GM12892 (cell line): ENCODE data around the gene OR2B2.
"Not testable (repeated sequence)": the region's sequence is repeated elsewhere in the genome, so short reads cannot be mapped to it uniquely, and the experiment has no call there.

ENCODE experiments used
- DNase-seq: peaks from one replicate; pipeline ENCODE4 v3.0.0; 2011; ENCODE audit not compliant: insufficient read length
- FAIRE-seq: peaks from 2 replicates; lab custom pipeline; 2011; peaks lifted over from hg19 to GRCh38; lab: Jason Lieb, UNC
- POLR2A ChIP-seq: IDR thresholded peaks from 2 replicates; pipeline ENCODE4 v1.6.1; 2011; ENCODE audit warnings: low read depth, low read length, control low read depth
- POLR2AphosphoS5 ChIP-seq: IDR thresholded peaks from 2 replicates; pipeline ENCODE4 v1.6.1; 2011; ENCODE audit warnings: low read depth, low read length, control low read depth
- TAF1 ChIP-seq: IDR thresholded peaks from 2 replicates; pipeline ENCODE4 v1.6.1; 2011; ENCODE audit warnings: low read depth, mild to moderate bottlenecking, control low read depth, low read length, borderline replicate concordance

OR2B2 gene

DNA sequence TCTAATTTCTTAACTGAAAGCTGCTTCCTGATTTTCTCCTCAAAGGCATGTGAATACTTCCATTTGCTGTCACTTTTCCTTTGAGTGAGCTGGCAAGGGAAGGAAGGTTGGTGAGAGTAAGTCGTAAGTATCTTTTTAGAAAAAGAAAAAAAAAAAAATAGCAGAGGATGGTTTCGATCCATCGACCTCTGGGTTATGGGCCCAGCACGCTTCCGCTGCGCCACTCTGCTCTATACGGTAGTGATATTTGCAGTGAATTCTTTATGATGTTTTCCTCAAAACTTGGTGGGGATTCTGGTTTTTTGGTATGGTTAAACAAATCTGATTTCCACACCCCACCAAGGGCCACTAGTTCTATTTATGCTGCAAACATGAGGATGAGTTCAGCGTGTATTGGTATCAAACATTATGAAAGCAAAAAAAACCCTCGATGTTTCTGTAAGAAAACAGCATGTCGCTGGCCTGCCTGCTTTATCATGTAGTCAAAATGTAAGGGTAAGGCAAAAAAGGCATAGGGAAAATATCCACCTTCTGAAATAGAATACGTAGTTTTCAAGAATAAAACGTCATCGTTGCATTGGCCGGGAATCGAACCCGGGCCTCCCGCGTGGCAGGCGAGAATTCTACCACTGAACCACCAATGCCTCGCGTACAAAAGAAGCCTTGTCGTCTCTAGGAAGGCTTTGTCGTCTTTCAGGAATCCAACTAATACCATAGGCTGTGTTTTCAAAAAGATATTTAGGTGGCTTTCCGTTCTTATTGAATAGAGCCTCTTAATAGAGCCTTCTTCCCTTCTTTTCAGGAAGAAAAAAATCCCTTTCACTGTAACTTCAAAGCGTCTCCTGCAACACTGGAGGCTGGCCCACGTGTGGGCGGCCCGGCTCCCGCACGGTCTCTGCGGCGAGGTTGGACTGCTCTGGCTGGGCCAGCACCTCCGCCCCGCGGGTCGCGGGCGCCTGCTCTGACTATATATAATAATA is 9.6 kb downstream of the OR2B2 start:
- DNase-seq, result peak; percentile 39
- peak; percentile 86 for FAIRE-seq
- TF ChIP-seq TAF1, result no peak
- TF ChIP-seq POLR2A, result no peak
- no peak for TF ChIP-seq POLR2AphosphoS5

DNA sequence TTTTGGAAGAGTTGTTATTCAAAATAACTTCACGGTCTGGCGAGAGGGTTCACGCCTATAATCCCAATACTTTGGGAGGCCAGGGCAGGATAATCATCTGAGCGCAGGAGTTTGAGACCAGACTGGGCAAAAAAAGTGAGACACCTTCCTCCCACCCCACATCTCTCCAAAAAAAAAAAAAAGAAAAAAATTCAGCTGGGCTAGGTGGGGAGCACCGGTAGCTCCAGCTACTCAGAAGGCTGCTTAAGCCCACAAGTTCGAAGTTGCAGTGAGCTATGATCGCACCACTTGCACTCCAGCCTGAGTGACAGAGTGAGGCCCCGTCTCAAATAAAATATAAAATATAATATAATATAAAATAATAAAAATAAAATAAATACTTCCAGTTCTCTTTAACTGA is 10.4 kb downstream of the OR2B2 start:
- no peak for DNase-seq
- FAIRE-seq, result no peak
- no peak for TF ChIP-seq TAF1
- TF ChIP-seq POLR2A, result no peak
- TF ChIP-seq POLR2AphosphoS5, result no peak

DNA sequence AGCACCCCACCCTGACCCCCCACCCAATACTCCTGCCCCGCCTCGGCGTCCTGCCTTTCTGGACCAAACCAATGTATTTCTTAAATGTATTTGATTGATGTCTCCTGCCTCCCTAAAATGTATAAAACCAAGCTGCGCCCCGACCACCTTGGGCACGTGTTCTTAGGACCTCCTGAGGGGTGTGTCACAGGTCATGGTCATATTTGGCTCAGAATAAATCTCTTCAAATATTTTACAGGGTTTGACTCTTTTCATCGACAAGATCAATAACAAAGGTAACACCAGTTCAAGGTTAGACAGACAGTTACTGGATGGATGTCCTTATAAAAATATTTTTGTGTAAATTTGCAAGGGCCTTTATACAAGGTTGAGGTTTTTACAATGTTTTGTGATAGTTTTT is 12.0 kb downstream of the OR2B2 start:
- not testable (repeated sequence) for FAIRE-seq, DNase-seq

DNA sequence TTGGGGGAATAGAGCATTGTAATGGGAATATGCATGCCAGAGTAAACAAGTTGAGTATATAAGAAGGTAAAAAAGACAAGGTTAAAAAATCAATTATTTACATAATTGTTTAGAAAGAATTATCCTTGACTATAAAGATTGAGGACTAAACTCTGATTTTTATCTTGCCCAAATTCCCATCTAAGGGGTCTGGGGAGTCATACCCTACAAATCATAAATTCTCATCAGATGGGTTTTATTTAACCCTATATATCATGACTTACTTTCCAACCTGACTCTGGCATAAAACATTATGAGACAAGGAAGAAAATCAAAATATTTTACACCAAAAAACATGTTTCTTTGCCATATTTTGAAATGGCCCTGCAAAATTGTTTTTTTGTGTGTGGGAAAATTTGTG is 12.7 kb downstream of the OR2B2 start:
- FAIRE-seq, result no peak
- DNase-seq, result no peak
- TF ChIP-seq POLR2AphosphoS5 (no peak), POLR2A (no peak), TAF1 (no peak)

DNA sequence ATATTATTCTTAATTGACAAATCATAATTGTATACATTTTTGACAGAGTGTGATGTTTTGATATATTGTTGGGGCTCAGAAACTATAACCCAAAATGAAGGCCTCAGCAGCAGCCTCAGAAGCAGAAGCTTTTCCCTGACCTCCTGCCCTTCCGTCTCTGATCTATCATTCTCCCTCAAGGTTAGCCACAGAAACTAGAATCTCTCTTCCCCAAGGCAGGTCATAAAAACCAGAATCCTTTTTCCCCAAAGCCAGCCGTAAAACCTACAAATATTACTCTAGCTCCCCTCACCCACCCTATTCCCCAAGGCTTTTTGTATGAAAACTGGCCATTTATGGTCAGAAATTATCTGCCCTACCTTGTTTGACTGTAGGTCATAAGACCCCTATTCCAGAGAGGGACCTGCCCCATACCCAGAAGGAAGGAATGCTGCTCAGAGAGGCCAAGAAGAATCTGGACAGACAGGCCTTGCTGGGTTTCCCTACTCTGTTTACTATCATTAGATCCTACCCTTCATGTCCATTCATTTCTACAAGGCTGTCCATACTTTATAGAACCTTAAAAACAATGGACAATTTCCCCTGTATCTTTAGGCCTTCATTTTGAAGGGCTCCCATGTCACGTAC is 14.5 kb downstream of the OR2B2 start:
- DNase-seq (no peak), FAIRE-seq (no peak)
- no peak for TF ChIP-seq POLR2A
- no peak for TF ChIP-seq POLR2AphosphoS5
- TF ChIP-seq TAF1, result no peak

DNA sequence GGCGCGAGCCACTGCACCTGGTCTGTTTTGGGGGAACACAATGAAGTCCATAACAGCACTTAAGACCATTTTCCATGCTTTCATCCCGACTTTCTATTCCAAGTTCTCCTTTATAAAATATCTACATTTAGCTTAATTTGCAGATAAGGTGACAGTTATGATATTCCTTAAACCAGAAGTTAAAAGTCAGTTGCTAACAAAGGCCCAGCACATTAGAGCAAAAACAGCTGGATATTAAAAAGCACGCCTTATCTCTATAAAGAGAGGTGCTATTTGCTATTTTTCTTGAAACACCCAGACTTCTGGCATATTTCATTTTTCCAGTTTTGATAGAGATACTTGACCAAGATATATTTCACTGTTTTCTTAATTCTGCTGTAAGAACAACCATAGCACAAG is 15.8 kb downstream of the OR2B2 start:
- FAIRE-seq, result no peak
- no peak for DNase-seq
- TF ChIP-seq POLR2AphosphoS5, result no peak
- TF ChIP-seq POLR2A, result no peak
- TF ChIP-seq TAF1, result no peak

DNA sequence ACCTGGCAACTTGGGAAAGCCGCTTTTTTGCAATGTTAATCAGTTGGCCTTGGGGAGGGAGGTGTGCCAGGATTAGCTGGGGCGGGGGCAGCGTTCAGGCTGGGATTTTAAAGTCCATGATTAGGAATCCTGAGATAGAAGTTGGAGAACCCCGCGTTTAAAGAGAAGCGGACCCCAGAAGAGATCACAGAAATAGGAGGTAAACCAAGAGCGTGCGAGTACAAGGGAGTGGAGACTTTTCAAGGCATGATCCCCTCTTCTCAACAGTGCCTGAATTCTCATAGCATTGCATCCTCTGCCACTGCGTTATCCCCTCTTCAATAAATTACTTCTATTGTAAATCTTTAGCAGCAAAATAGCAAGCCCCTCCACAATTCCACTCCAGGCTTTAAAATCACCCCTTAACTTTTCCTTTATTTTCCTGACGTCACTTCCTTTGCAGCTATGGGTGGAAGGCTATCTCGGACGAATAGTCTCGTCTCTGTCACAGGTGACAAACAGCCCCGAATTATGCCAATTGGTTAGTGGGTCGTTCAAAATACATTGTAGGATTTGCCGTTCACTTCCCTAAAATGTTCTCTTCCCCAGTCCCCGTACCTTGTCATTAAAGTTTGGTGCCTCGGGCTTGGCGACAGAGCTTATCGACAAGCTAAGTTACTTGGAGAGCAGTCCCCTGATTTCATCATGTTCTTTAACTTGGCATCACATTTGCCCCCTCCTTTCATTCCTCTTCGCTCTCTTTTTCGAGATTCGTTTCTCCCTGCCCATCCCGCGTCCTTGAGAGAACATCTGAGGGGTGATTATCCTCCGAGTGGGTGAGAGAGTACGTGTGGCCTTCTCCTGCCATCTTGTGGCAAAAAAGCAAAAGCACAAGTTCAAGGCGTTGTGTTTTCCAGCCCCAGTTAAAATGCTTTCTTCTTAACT is 17.1 kb downstream of the OR2B2 start:
- FAIRE-seq, result peak; percentile 73
- no peak for DNase-seq
- TF ChIP-seq TAF1 (no peak), POLR2A (peak; percentile 60; the same call in 1 of the 2 replicates)

DNA sequence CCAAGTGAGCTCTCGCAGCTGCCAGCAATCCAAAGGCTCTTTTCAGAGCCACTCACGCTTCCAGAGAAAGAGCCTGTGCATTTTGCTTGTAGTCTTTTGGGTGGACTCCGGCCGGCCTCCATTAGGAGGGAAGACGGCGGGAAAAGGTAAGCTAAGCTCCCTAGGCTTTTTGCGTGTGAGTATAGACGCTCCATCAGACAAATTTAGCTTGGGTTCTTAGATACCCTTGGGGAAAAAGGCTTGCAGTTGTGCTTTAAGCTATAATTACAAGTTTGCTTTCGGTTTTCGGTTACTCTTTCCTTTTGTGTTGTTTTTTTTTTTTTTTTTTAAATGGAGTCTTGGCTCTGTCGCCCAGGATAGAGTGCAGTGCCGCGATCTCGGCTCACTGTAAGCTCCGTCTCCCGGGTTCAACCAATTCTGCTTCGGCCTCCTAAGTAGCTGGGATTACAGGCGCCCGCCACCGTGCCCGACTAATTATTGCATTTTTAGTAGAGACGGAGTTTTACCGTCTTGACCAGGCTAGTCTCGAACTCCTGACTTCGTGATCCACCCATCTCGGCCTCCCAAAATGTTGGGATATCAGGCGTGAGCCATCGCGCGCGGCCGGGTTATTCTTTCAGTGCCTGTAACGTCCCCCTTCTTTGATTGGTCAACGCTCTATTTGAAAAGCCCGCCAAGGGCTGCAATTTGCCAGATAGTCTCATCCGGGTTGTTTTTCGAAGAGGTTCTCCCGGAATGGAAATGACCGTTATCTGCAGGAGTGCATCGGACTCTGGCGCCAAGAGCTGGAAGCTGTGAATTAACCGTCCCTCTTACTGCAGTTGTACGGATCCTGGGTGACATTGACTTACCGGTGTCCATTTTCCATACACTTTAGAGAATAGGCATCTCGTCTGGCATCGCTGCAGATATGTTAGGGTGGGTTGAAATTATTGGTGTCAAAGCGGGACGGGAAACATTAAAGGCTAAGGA is 18.1 kb downstream of the OR2B2 start:
- FAIRE-seq (peak; percentile 38), DNase-seq (no peak)
- TF ChIP-seq POLR2A, result no peak; the same call in 1 of the 2 replicates
- TF ChIP-seq POLR2AphosphoS5, result peak; percentile 68; the same call in 1 of the 2 replicates

DNA sequence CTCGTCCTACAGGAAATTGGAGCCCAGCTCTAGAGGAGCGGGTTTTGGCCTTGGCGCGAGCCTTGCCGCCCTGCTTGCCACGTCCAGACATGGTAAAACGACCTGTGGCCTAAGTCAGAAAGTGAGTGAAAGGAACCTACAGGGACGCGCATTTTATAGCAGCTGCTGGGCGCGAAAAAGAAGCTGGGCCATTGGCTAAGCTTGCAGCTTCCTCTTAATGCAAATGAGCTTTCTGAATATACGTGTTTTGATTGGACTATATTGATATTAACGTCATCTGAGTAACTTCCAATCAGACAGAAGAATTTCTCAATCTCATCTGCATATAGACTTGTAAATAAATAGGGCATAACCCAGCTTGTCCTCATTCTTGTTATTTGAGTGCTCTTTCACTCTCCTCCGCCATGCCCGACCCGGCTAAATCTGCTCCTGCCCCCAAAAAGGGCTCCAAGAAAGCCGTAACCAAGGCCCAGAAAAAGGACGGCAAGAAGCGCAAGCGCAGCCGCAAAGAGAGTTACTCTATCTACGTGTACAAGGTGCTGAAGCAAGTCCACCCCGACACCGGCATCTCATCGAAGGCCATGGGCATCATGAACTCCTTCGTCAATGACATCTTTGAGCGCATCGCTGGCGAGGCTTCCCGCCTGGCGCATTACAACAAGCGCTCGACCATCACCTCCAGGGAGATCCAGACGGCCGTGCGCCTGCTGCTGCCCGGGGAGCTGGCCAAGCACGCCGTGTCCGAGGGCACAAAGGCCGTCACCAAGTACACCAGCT is 18.9 kb downstream of the OR2B2 start:
- peak; percentile 50 for DNase-seq
- FAIRE-seq, result peak; percentile 86
- peak; percentile 99 for TF ChIP-seq POLR2AphosphoS5
- peak; percentile 98 for TF ChIP-seq POLR2A
- TF ChIP-seq TAF1, result peak; percentile 97

DNA sequence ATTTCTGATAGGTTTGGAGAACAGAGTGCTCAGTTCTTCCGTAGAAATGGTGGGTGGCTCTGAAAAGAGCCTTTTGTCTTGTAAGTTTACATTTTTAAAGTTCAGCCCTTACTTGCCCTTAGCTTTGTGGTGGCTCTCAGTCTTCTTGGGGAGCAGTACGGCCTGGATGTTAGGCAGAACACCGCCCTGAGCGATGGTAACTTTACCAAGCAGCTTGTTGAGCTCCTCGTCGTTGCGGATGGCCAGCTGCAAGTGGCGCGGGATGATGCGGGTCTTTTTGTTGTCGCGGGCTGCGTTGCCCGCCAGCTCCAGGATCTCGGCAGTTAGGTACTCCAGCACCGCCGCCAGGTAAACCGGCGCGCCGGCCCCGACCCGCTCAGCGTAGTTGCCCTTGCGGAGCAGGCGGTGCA is 19.5 kb downstream of the OR2B2 start:
- TF ChIP-seq POLR2AphosphoS5 (peak; percentile 91), POLR2A (no peak; the same call in 1 of the 2 replicates)
- no peak for FAIRE-seq
- no peak for DNase-seq
